Caco-2 (cell line): ENCODE measurements around the gene CSTPP1. TPM values are rescaled to one million over a fixed set of nuclear protein-coding genes. Genes with fewer than 3 reads are reported as not detected.

ENCODE experiments used
- BruUV-seq: library from RNA; stranded (reverse); fragments of 400-500 nt; replicated peaks from 2 replicates; lab custom pipeline; 2021; lab: Mats Ljungman, UMichigan
- CTCF ChIA-PET: fragments of 300-600 bp; sonication (Branson Sonifier 250); formaldehyde crosslinking; loops from one replicate; lab custom pipeline; 2022; ENCODE audit warnings: antibody characterized with exemption; lab: Charles Lee
- POLR2A ChIA-PET: fragments of 300-600 bp; sonication (Branson Sonifier 250); formaldehyde crosslinking; loops from one replicate; lab custom pipeline; 2022; ENCODE audit warnings: antibody characterized with exemption; lab: Charles Lee
- DNase-seq, 2 experiments: peaks; one replicate each; pipeline versions ENCODE4 v3.0.0 to v3.0.0-alpha.2; 2020 to 2022
- H3K27me3 ChIP-seq: replicated peaks from 2 replicates; pipeline ENCODE4 v1.6.0; 2011; ENCODE audit warnings: low read length; ENCODE audit not compliant: control insufficient read depth, insufficient read depth
- H3K36me3 ChIP-seq: 2 replicates; pipeline ENCODE4 v1.5.1; 2011; ENCODE audit warnings: low read length; ENCODE audit not compliant: control insufficient read depth, insufficient read depth
- H3K4me1 ChIP-seq: fragments of 250-450 bp; sonication (Bioruptor Pico); 2 replicates; pipeline ENCODE4 v1.5.1; 2020; ENCODE audit warnings: mild to moderate bottlenecking
- H3K4me3 ChIP-seq: 2 replicates; pipeline ENCODE4 v1.5.1; 2011; ENCODE audit warnings: low read depth, mild to moderate bottlenecking, control low read depth, low read length
- H3K9me3 ChIP-seq: fragments of 250-450 bp; sonication (Bioruptor Pico); 2 replicates; pipeline ENCODE4 v1.5.1; 2020; ENCODE audit warnings: mild to moderate bottlenecking, moderate library complexity
- H3K27ac Mint-ChIP-seq: one replicate; pipeline ENCODE4 v1.8.0; 2022; ENCODE audit warnings: mixed read lengths; ENCODE audit not compliant: unreplicated experiment
- H3K27me3 Mint-ChIP-seq: one replicate; pipeline ENCODE4 v1.8.0; 2022; ENCODE audit warnings: mixed read lengths; ENCODE audit not compliant: insufficient read depth, unreplicated experiment
- H3K36me3 Mint-ChIP-seq: one replicate; pipeline ENCODE4 v1.8.0; 2022; ENCODE audit warnings: mild to moderate bottlenecking, mixed read lengths; ENCODE audit not compliant: insufficient read depth, unreplicated experiment
- H3K4me1 Mint-ChIP-seq: one replicate; pipeline ENCODE4 v1.8.0; 2022; ENCODE audit warnings: low read depth, mixed read lengths; ENCODE audit not compliant: unreplicated experiment
- H3K4me3 Mint-ChIP-seq: one replicate; pipeline ENCODE4 v1.8.0; 2022; ENCODE audit warnings: mild to moderate bottlenecking, moderate library complexity, mixed read lengths; ENCODE audit not compliant: unreplicated experiment
- H3K9me3 Mint-ChIP-seq: one replicate; pipeline ENCODE4 v1.8.0; 2022; ENCODE audit warnings: mixed read lengths; ENCODE audit not compliant: unreplicated experiment
- CTCF ChIP-seq, 2 experiments: fragments of 200-600 bp in 1 of 2; IDR thresholded peaks; 1 replicate in 1 of 2; 2 replicates in 1 of 2; pipeline versions ENCODE4 v1.5.1 to v1.8.0; 2011 to 2022; ENCODE audit warnings: antibody characterized with exemption in 1 of 2, control low read depth in 1 of 2, inconsistent platforms in 1 of 2, low read depth in 1 of 2, low read length in 1 of 2, mild to moderate bottlenecking in 1 of 2, moderate library complexity in 1 of 2; ENCODE audit not compliant: insufficient read depth in 1 of 2, severe bottlenecking in 1 of 2, unreplicated experiment in 1 of 2
- intact Hi-C: fragments of 100-400 bp; cut with micrococcal nuclease; formaldehyde crosslinking; loops from one replicate; pipeline ENCODE4 v1.10.0; 2022; ENCODE audit not compliant: unreplicated experiment
- total RNA-seq: library from RNA; stranded (reverse); gene quantifications from 2 replicates; pipeline ENCODE4 v1.2.3, GENCODE V29; 2022

The CSTPP1 gene
- total RNA-seq, 1 experiment from 2014 or later: 22.9 TPM

GRCh38 chr11:46967962-46968361 lies 31.4 kb downstream of the CSTPP1 start:
- H3K9me3 Mint-ChIP-seq: peaks cover 7% of the 10 kb centered on the region
- no peaks in the 10 kb centered on the region for H3K36me3 Mint-ChIP-seq
- ChIA-PET POLR2A (no interaction called here), CTCF (no interaction called here)
- DNase-seq: no peak
- TF ChIP-seq CTCF (IDR thresholded peaks at IDR 0.05; ENCODE audit: insufficient read depth in 1 of 2, low read depth in 1 of 2, low read length in 1 of 2, severe bottlenecking in 1 of 2, unreplicated experiment in 1 of 2): no peak
- no peak overlapping the region for H3K4me3 Mint-ChIP-seq
- Histone ChIP-seq H3K9me3 (no peaks in the 10 kb centered on the region), H3K27me3 (no peaks in the 10 kb centered on the region), H3K4me1 (0 out of 2 replicates have a peak, but pooled peaks cover 9% of the 10 kb centered on the region), H3K36me3 (no peaks in the 10 kb centered on the region), H3K4me3 (no peak overlapping the region)
- H3K27me3 Mint-ChIP-seq: no peaks in the 10 kb centered on the region
- H3K27ac Mint-ChIP-seq: no peak overlapping the region
- BruUV-seq: no TSS peak
- intact Hi-C loops: no loop called here
- no peaks in the 10 kb centered on the region for H3K4me1 Mint-ChIP-seq

- CTCF ChIA-PET: no interaction called here
Observed at GRCh38 chr11:46969379-46969778, 32.8 kb downstream of the CSTPP1 start.

GRCh38 chr11:46970913-46971625 lies 34.5 kb downstream of the CSTPP1 start:
- Mint-ChIP-seq H3K27me3 (no peaks in the 10 kb centered on the region), H3K27ac (no peak overlapping the region), H3K4me1 (no peaks in the 10 kb centered on the region), H3K4me3 (no peak overlapping the region), H3K36me3 (no peaks in the 10 kb centered on the region), H3K9me3 (no peaks in the 10 kb centered on the region)
- POLR2A ChIA-PET: no interaction called here
- no peaks in the 10 kb centered on the region for H3K27me3 ChIP-seq
- intact Hi-C loops: no loop called here
- H3K4me3 ChIP-seq: no peak overlapping the region
- H3K9me3 ChIP-seq: no peaks in the 10 kb centered on the region
- DNase-seq: no peak
- CTCF ChIA-PET: no interaction called here
- 0 out of 2 replicates have a peak, but pooled peaks cover 10% of the 10 kb centered on the region for H3K4me1 ChIP-seq
- H3K36me3 ChIP-seq: no peaks in the 10 kb centered on the region
- TF ChIP-seq CTCF (IDR thresholded peaks at IDR 0.05; ENCODE audit: insufficient read depth in 1 of 2, low read depth in 1 of 2, low read length in 1 of 2, severe bottlenecking in 1 of 2, unreplicated experiment in 1 of 2): no peak
- BruUV-seq: no TSS peak

More at GRCh38 chr11:46969379-46969778, 32.8 kb downstream of the CSTPP1 start:
- TF ChIP-seq CTCF (IDR thresholded peaks at IDR 0.05; ENCODE audit: insufficient read depth in 1 of 2, low read depth in 1 of 2, low read length in 1 of 2, severe bottlenecking in 1 of 2, unreplicated experiment in 1 of 2): no peak
- no TSS peak for BruUV-seq
- Mint-ChIP-seq H3K27ac (no peak overlapping the region), H3K4me1 (no peaks in the 10 kb centered on the region), H3K36me3 (no peaks in the 10 kb centered on the region), H3K9me3 (peaks cover 2% of the 10 kb centered on the region), H3K27me3 (no peaks in the 10 kb centered on the region), H3K4me3 (no peak overlapping the region)
- no peak overlapping the region for H3K4me3 ChIP-seq
- no peaks in the 10 kb centered on the region for H3K9me3 ChIP-seq
- no peaks in the 10 kb centered on the region for H3K27me3 ChIP-seq
- H3K36me3 ChIP-seq: no peaks in the 10 kb centered on the region
- POLR2A ChIA-PET: no interaction called here
- intact Hi-C loops: no loop called here
- H3K4me1 ChIP-seq: 0 out of 2 replicates have a peak, but pooled peaks cover 10% of the 10 kb centered on the region
- no peak for DNase-seq
